Aorta (tissue), 5 donors: ENCODE results near the gene RINL. TPM values are rescaled to one million over a fixed set of nuclear protein-coding genes. Genes with fewer than 3 reads are reported as not detected.
"Not testable (repeated sequence)": the region's sequence is repeated elsewhere in the genome, so short reads cannot be mapped to it uniquely, and the experiment has no call there.

ENCODE experiments used
- ATAC-seq: fragments of 200-7000 bp; cut with Tn5 transposase; one replicate; pipeline ENCODE4 v1.9.1; 2022; ENCODE audit warnings: moderate library complexity; ENCODE audit not compliant: low FRiP score
- DNase-seq, 2 donors: peaks; one replicate each; pipeline ENCODE4 v3.0.0-alpha.2; 2020
- H3K27ac ChIP-seq, 2 donors: one replicate each; pipeline ENCODE4 v1.5.1; 2013; ENCODE audit warnings: low read length in 2 of 2, mild to moderate bottlenecking in 2 of 2, moderate library complexity in 2 of 2, control low read depth in 1 of 2, inconsistent platforms in 1 of 2, low read depth in 1 of 2
- H3K27me3 ChIP-seq, 2 donors: one replicate each; pipeline ENCODE4 v1.6.1; 2013; ENCODE audit warnings: control low read depth in 1 of 2, low read length in 1 of 2, mild to moderate bottlenecking in 1 of 2, moderate library complexity in 1 of 2; ENCODE audit not compliant: insufficient read depth in 2 of 2, control insufficient read depth in 1 of 2
- H3K36me3 ChIP-seq, 2 donors: one replicate each; pipeline ENCODE4 v1.6.1; 2013; ENCODE audit warnings: control low read depth in 1 of 2, low read length in 1 of 2, mild to moderate bottlenecking in 1 of 2; ENCODE audit not compliant: insufficient read depth in 2 of 2, control insufficient read depth in 1 of 2
- H3K4me1 ChIP-seq, 2 donors: one replicate each; pipeline ENCODE4 v1.6.1; 2013; ENCODE audit warnings: low read length in 2 of 2, control low read depth in 1 of 2, mild to moderate bottlenecking in 1 of 2, moderate library complexity in 1 of 2; ENCODE audit not compliant: insufficient read depth in 2 of 2, control insufficient read depth in 1 of 2
- H3K4me3 ChIP-seq, 2 donors: one replicate each; pipeline ENCODE4 v1.5.1; 2013; ENCODE audit warnings: low read length in 2 of 2, control low read depth in 1 of 2, mild to moderate bottlenecking in 1 of 2
- H3K9me3 ChIP-seq: one replicate; pipeline ENCODE4 v1.6.1; 2013; ENCODE audit warnings: mild to moderate bottlenecking, low read length; ENCODE audit not compliant: control insufficient read depth
- WGBS, 2 donors: extraction: QIAGEN DNeasy Blood & Tissue Kit; methylation state at CpG; one replicate each; pipeline ENCODE4 v1.1.7; 2013; 5-methylcytosine and 5-hydroxymethylcytosine counted together
- intact Hi-C, 2 donors: fragments of 100-400 bp; cut with DNase I; formaldehyde crosslinking; loops; one replicate each; pipeline versions ENCODE4 v1.14.2 to v1.15.0; 2022
- polyA plus RNA-seq, 2 donors: library from polyadenylated mRNA; stranded (reverse); fragments of 200-250 nt; gene quantifications; one replicate each; pipeline ENCODE4 v1.2.3, GENCODE V29; 2013
- total RNA-seq, 2 donors: library from RNA; stranded (reverse); fragmentation: NEBNext Ultra II Directional; extraction: Animal tissue kit (Norgen Biotek cat#: 25700); gene quantifications; one replicate each; pipeline ENCODE4 v1.2.1, GENCODE V29; 2021
- donor health status: healthy with polysubstance abuse.
- donor health status: Bipolar disorder and iron deficiency.
- donor health status: DM: no; HTN: no; CAD: no.
- donor health status: DM: no; HTN: no; CAD: no.
- donor health status: DM: yes; HTN: yes; CAD: no.

The RINL gene
- total and polyA plus RNA-seq, 4 donors = 1.8 to 5.7 (median 4.4) TPM

GRCh38 chr19:38869836-38870607, 8.1 kb downstream of the RINL start:
- intact Hi-C loops = loop anchor here (10.0 kb wide), 3 partner anchors 105 to 355 kb away; no protein-coding TSS in a partner anchor
- ATAC-seq = peak; percentile 91
- Histone ChIP-seq H3K27me3 (no peaks in the 10 kb centered on the region), H3K4me3 (peak overlapping the region in 1 of 2 donors; percentile 12), H3K27ac (no peak overlapping the region), H3K36me3 (no peaks in the 10 kb centered on the region), H3K4me1 (no peaks in the 10 kb centered on the region), H3K9me3 (no peaks in the 10 kb centered on the region)
- DNase-seq = peak; percentile 90 to 94
- WGBS, 2 donors = 18 to 19% methylated on average over 56 to 62 of the region's 62 CpGs

GRCh38 chr19:38869160-38869835, 8.8 kb downstream of the RINL start:
- ATAC-seq = peak; percentile 54
- 4 to 6% methylated on average over 34 of the region's 34 CpGs for WGBS, 2 donors
- H3K27me3 ChIP-seq = no peaks in the 10 kb centered on the region
- no peaks in the 10 kb centered on the region for H3K36me3 ChIP-seq
- intact Hi-C loops = no loop called here
- no peak for DNase-seq
- H3K4me3 ChIP-seq = peak overlapping the region in 1 of 2 donors; percentile 12
- no peak overlapping the region for H3K27ac ChIP-seq
- no peaks in the 10 kb centered on the region for H3K9me3 ChIP-seq
- no peaks in the 10 kb centered on the region for H3K4me1 ChIP-seq

- H3K4me1 ChIP-seq = no peaks in the 10 kb centered on the region
- ATAC-seq (no peak), DNase-seq (no peak)
- 89 to 91% methylated on average over 6 of the region's 6 CpGs for WGBS, 2 donors
- H3K9me3 ChIP-seq = no peaks in the 10 kb centered on the region
- H3K27ac ChIP-seq = no peak overlapping the region
- no peaks in the 10 kb centered on the region for H3K36me3 ChIP-seq
- H3K4me3 ChIP-seq = no peak overlapping the region
- intact Hi-C loops = no loop called here
- H3K27me3 ChIP-seq = no peaks in the 10 kb centered on the region
Measured at GRCh38 chr19:38868551-38868950, 9.5 kb downstream of the RINL start.

GRCh38 chr19:38867171-38867780, 10.8 kb downstream of the RINL start:
- ATAC-seq (no peak), DNase-seq (no peak)
- Histone ChIP-seq H3K9me3 (no peaks in the 10 kb centered on the region), H3K4me1 (no peaks in the 10 kb centered on the region), H3K36me3 (no peaks in the 10 kb centered on the region), H3K4me3 (no peak overlapping the region), H3K27me3 (no peaks in the 10 kb centered on the region), H3K27ac (no peak overlapping the region)
- intact Hi-C loops = no loop called here
- WGBS, 2 donors = 89 to 93% methylated on average over 10 of the region's 10 CpGs

- no peaks in the 10 kb centered on the region for H3K27me3 ChIP-seq
- no peaks in the 10 kb centered on the region for H3K36me3 ChIP-seq
- intact Hi-C loops = no loop called here
- no peaks in the 10 kb centered on the region for H3K9me3 ChIP-seq
- DNase-seq (no peak), ATAC-seq (no peak)
- H3K4me3 ChIP-seq = no peak overlapping the region
- H3K4me1 ChIP-seq = no peaks in the 10 kb centered on the region
- no peak overlapping the region for H3K27ac ChIP-seq
- 67 to 69% methylated on average over 10 of the region's 10 CpGs for WGBS, 2 donors
Measured at GRCh38 chr19:38862321-38863059, 15.6 kb downstream of the RINL start.

GRCh38 chr19:38861368-38861767, 16.7 kb downstream of the RINL start:
- Histone ChIP-seq H3K4me3 (no peak overlapping the region), H3K9me3 (no peaks in the 10 kb centered on the region), H3K27me3 (no peaks in the 10 kb centered on the region), H3K27ac (no peak overlapping the region), H3K4me1 (no peaks in the 10 kb centered on the region), H3K36me3 (no peaks in the 10 kb centered on the region)
- no peak for ATAC-seq
- intact Hi-C loops = no loop called here
- WGBS, 2 donors = 96 to 97% methylated on average over 3 of the region's 3 CpGs
- no peak for DNase-seq

GRCh38 chr19:38859631-38860204, 18.4 kb downstream of the RINL start:
- intact Hi-C loops, ATAC-seq, H3K27me3 ChIP-seq, H3K9me3 ChIP-seq, H3K36me3 ChIP-seq, H3K4me1 ChIP-seq, DNase-seq, H3K27ac ChIP-seq, H3K4me3 ChIP-seq: not testable (repeated sequence)
- WGBS, 2 donors = 74 to 76% methylated on average over 20 to 21 of the region's 21 CpGs

- 78 to 81% methylated on average over 3 of the region's 3 CpGs for WGBS, 2 donors
- no peak for DNase-seq
- ATAC-seq = no peak
Measured at GRCh38 chr19:38856813-38857212, 21.3 kb downstream of the RINL start.

More at GRCh38 chr19:38856813-38857212, 21.3 kb downstream of the RINL start:
- H3K27ac ChIP-seq = no peak overlapping the region
- intact Hi-C loops = no loop called here
- no peaks in the 10 kb centered on the region for H3K27me3 ChIP-seq
- no peaks in the 10 kb centered on the region for H3K4me1 ChIP-seq
- no peak overlapping the region for H3K4me3 ChIP-seq
- no peaks in the 10 kb centered on the region for H3K36me3 ChIP-seq
- no peaks in the 10 kb centered on the region for H3K9me3 ChIP-seq
